HG02840 (cell line): ENCODE measurements around the gene ENSA.
"Not testable (repeated sequence)": the region's sequence is repeated elsewhere in the genome, so short reads cannot be mapped to it uniquely, and the experiment has no call there.

ENCODE experiments used
- ATAC-seq: cut with Tn5 transposase; IDR thresholded peaks from one replicate; pipeline ENCODE4 v1.9.1; 2021; ENCODE audit warnings: mild to moderate bottlenecking, moderate library complexity, moderate number of reproducible peaks; ENCODE audit not compliant: unreplicated experiment, low FRiP score

The ENSA gene

GRCh38 chr1:150622303-150622975, 7.0 kb downstream of the ENSA start:
- no peak for ATAC-seq

DNA sequence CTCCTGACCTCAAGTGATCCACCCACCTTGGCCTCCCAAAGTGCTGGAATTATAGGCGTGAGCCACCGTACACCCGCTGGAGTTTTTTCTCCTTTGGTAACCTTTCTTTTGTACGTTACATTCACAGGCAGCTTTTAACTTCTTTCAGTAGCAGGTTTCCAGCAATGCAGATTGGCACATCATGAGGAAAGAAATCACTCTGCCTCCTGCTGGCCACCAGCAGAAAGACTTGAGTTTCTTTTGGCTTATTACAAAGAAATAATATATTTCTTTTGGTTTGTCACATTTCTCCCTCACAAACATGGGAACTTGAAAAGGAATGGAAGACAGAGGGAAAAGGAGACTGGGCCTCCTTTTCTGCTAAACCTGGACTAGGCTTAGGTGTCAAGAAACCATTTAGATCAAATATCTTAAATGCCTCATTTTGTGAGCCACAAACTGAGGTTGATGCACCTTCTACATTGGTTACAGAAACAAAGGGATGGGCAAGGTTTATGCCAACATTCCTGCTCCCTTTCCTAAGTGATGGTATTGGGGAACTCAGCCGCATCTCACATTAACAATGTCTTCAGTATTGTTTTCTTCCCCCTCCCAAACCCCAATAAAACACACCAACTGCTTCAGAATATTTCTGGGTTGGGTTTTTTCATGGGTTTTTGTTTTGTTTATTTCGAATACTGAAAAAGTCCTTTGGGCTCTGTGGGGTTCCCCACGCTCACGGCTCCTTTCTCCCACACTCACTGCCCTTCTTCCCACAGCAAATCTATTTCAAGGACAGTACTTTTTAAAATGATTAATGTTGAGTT, 7.7 kb downstream of the ENSA start:
- no peak for ATAC-seq

DNA sequence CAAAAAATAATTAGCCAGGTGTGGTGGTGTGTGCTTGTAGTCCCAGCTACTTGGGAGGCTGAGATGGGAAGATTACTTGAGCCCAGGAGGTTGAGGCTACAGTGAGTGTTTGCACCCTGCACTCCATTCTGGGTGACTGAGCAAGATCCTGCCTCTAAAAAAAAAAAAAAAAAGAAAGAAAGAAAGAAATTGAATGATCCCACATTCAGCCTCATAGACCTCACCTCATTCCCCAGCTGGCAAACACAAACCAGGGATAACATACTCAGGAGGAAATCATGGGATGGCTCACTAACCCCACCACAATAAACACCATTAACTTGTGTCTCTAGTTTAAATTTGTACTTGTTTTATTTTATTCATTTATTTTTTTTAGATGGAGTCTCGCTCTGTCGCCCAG, 8.5 kb downstream of the ENSA start:
- ATAC-seq = no peak

DNA sequence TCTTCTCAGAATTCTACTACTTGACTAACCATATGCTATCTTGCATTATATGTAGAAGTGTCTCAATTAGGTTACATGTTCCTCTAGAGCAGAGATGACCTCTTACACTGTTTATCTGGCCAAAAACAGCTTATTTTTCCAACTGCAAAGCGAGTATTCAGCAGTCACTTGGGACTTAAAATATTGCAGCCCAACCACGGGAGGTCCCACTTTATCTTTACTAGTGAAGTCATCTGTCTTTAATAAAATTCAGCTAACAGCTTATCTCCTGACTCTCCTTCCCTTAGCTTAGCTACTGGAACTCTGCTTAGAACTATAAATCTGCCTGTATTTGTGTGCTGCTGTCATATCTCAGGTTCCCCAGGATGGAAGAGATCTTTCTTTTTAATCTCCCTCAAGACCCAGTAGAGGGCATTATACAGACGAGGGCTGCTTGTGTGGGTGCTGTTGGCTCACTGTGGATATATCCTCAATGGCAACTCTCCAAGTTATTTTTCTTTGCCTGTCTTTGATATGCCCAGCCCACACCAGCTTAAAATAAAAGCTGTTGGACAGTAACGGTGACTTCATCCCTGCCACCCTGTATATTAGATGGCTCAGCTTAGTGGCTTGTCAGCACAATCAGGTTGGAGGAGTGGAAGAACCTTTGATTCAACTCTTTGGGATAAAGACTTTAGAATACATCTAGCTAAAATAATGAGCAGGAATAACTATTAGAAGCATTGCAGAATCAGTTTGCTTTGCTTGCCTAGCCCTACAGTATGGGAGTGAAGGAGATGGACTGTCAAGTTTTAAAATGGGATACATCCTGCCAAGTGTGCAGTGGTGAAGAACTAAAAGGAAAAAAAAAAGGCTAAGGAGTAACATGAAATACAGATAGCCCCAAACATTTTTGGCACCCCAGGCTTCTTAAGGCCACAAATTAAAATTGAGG, 9.6 kb downstream of the ENSA start:
- no peak for ATAC-seq

- ATAC-seq = no peak
Measured at GRCh38 chr1:150615346-150616201, 13.8 kb downstream of the ENSA start.

GRCh38 chr1:150613061-150613920, 16.1 kb downstream of the ENSA start:
- no peak for ATAC-seq

DNA sequence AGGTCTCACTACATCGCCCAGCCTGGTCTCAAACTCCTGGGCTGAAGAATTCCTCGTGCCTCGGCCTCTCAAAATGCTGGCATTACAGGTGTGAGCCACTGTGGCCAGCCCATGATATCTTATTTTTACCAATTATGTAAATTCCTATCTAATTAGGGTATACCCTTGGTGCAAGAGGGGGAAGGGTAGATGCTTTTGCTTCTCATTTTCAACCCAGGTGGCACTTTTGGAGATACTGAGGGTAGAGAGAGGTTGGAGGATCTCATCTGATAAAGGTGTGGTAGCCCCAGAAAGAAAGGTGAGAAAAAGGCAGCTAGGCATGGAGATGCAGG, 17.4 kb downstream of the ENSA start:
- no peak for ATAC-seq

DNA sequence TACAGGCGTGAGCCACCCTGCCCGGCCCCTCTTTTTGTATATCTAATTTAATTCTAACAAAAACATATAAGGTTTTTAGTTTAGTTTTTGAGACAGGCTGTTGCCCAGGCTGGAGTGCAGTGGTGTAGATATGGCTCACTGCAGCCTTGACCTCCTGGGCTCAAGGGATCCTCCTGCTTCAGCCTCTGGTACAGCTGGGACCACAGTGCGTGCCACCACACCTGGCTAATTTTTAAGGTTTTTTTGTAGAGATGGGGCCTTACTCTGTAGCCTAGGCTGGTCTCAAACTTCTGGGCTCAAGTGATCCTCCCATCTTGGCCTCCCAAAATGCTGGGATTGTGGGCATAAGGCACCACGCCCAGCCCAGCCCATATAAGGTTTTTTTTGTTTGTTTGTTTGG, 18.8 kb downstream of the ENSA start:
- ATAC-seq = no peak

DNA sequence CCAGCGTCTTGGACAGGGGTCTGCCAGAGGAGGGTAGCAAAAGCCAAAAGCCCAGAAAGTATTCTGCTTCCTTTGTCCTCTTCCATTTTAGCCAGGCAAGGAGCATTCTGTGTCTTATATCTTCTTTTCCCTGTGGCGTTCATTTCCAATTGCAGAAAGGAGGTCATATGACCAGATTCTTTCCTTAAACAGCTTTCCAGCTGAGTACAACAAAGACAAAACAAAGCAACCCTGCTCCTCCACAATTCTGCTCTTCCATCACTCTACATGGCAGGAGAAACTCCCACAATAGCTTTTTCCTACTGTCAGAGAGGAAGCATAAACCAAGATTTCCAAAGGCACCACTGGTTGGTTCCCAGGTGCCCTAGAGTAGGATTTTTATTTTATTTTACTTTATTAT, 19.7 kb downstream of the ENSA start:
- no peak for ATAC-seq

DNA sequence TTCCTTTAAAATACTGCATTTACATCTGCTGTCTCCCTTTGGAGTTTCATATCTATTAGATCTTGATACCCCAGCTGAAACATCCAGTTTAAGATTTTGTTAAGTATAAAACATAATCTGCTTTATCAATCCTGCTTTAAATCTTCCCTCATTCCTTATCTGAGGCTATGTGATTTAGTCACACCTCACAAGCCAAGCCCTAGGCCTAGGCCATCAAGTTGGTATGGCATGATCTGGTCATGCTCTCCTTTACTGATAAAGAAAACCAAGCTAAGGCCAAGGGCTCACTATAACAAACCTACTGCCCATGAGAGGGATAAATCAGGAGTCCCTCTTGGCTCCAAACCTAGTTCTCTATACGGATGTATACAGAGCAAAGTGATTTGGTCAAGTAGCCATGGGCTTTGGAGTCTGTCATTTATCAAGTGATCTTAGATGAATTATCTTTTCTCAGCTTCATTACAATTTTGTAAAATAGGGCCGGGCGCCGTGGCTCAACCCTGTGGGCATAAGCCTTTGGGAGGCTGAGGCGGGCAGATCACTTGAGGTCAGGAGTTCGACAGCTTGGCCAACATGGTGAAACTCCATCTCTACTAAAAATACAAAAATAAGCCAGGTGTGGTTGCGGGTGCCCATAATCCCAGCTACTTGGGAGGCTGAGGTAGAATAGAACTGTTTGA, 22.8 kb downstream of the ENSA start:
- no peak for ATAC-seq

- ATAC-seq = not testable (repeated sequence)
Measured at GRCh38 chr1:150605451-150605731, 24.0 kb downstream of the ENSA start.

DNA sequence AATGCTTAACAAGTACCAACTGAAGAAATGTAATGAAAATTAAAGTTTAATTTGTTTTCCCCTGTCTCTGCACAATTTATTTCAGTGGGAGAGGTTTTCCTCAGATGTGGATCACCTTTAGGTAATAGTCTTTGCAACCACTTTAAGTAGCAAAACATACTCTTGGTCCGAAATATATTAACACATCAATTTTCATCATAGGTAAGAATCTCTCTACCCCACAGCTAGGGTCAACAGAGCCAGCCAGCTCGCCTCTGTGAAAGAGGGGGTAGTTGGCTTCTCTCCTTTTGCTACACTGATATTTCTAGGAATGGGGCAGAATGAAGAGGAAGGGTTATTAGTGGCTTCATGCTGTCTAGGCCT, 25.2 kb downstream of the ENSA start:
- no peak for ATAC-seq

DNA sequence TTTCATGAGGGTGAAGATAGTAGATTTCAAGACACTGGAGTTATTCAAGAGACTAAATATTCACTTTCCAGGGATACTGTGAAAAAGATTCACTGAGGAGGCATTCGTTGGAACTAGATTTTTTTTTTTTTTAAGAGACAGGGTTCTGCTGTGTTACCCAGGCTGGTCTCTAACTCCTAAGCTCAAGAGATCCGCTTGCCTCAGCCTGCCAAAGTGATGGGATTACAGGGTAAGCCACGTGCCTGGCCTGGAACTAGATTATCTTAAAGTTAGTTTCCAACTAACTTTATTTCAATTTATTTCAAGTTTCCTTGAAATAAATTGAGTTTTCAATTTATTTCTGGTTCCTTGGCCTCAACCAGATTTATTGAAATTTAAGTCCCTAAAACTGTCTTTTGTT, 25.7 kb downstream of the ENSA start:
- ATAC-seq = no peak

GRCh38 chr1:150602372-150602771, 27.0 kb downstream of the ENSA start:
- ATAC-seq = not testable (repeated sequence)

DNA sequence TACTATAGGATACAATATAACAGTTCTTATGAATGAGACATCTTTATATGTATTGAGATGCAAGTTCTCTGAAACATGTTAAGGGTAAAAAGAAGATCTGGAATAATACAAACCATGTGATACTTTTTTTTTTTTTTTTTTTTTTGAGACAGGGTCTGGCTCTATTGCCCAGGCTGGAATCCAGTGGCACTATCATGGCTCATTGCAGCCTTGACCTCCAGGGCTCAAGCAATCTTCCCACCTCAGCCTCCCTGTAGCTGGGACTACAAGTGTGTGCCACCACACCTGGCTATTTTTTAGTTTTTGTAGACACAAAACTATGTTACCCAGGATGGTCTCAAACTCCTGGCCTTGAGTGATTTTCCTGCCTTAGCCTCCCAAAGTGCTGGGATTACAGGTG, 27.9 kb downstream of the ENSA start:
- no peak for ATAC-seq

DNA sequence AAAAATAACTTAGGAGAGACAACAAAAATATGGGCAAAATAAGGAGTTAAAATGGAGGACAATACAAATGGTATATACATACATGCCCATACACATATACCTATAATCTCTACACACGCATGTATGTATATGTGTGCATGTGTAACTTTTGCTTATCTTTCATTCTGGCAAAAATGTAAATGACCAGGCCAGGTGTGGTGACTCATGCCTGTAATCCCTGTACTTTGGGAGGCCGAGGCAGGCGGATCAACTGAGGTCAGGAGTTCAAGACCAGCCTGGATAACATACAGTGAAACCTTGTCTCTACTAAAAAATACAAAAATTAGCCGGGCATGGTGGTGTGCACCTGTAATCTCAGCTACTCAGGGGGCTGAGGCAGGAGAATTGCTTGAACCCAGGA, 31.1 kb downstream of the ENSA start:
- ATAC-seq = not testable (repeated sequence)

DNA sequence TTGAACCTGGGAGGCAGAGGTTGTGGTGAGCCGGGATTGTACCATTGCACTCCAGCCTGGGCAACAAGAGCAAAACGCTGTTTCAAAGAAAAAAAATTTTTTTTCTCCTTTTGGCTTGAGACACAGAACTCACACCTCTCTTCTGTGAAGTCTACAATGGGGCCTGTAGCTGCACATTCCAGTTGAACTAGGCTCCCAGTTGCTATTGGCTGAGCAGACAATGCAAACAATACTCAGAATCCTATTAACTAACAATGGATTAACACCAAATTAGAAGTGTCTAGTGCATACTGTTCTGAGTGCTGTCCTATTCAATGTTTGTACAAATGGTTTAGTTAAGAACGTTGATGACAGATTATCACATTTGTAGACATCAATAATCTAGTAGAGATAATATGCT, 32.4 kb downstream of the ENSA start:
- no peak for ATAC-seq

DNA sequence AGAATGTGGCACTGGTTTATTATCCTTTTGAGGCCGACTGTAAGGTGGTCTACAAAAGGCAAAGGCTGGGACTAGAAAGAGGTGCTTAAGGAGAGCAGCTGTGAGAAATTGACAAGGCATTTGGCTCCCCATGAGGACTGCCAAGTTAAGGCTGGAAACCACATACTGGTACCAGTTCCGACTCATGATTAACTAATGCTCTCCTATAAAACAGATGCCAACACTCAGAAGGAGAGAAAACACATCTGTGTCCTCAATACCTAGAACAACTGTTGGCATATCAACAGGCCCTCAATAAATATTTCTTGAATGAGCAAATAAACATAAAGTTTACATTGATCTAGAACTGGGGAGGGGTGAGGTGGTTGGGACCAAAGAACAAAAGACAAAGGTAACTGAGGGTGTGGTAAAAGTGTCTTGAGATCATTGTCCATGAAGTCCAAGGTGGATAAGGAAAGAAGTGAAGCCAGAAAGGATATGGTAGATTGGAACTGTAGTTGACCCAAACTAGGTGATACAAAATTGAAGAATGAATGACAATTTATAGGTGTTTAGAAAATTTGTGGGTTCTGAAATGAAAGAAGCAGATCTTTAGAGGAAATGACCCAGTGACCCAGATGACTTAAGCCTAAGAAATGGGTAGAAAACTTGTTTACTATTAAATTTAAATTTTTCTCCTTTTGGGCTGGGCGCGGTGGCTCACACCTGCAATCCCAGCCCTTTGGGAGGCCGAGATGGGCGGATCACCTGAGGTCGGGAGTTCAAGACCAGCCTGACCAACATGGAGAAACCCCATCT, 33.1 kb downstream of the ENSA start:
- ATAC-seq = no peak
